Sigmoid colon (tissue), 7 donors: ENCODE data around the gene ARFIP1. TPM values are rescaled to one million over a fixed set of nuclear protein-coding genes. Genes with fewer than 3 reads are reported as not detected.
"Not testable (repeated sequence)": the region's sequence is repeated elsewhere in the genome, so short reads cannot be mapped to it uniquely, and the experiment has no call there.

Experiments used
- DNase-seq: peaks from one replicate; pipeline ENCODE4 v3.0.0-alpha.2; 2019
- H3K27ac ChIP-seq, 4 donors: fragments of 200-600 bp; sonication (generic); one replicate each; pipeline ENCODE4 v1.5.1; 2016 to 2019; ENCODE audit warnings: mild to moderate bottlenecking in 1 of 4
- H3K27me3 ChIP-seq, 3 donors: fragments of 200-600 bp; sonication (generic); one replicate each; pipeline ENCODE4 v1.5.1; 2019; ENCODE audit warnings: mild to moderate bottlenecking in 1 of 3
- H3K36me3 ChIP-seq, 4 donors: fragments of 200-600 bp; sonication (generic); one replicate each; pipeline ENCODE4 v1.5.1; 2016 to 2019
- H3K4me1 ChIP-seq, 4 donors: fragments of 200-600 bp; sonication (generic); one replicate each; pipeline ENCODE4 v1.5.1; 2017 to 2019
- H3K4me3 ChIP-seq, 4 donors: fragments of 200-600 bp; sonication (generic); one replicate each; pipeline ENCODE4 v1.5.1; 2017 to 2019; ENCODE audit warnings: mild to moderate bottlenecking in 2 of 4, moderate library complexity in 1 of 4
- H3K9me3 ChIP-seq, 4 donors: fragments of 200-600 bp in 3 of 4; sonication (generic) in 3 of 4; one replicate each; pipeline versions ENCODE4 v1.5.1 to v1.6.1; 2013 to 2019
- CTCF ChIP-seq, 4 experiments: fragments of 450-650 bp in 3 of 4; fragments of 200-600 bp in 1 of 4; IDR thresholded peaks; one replicate each; pipeline ENCODE4 v1.5.1; 2016 to 2019; ENCODE audit warnings: antibody characterized with exemption in 4 of 4, mild to moderate bottlenecking in 3 of 4, moderate library complexity in 2 of 4
- EP300 ChIP-seq, 4 donors: sonication (generic); formaldehyde crosslinking; IDR thresholded peaks; one replicate each; pipeline ENCODE4 v1.6.1; 2017; ENCODE audit warnings: antibody characterized with exemption in 4 of 4
- POLR2A ChIP-seq, 2 donors: fragments of 450-650 bp; IDR thresholded peaks; one replicate each; pipeline ENCODE4 v1.6.1; 2016; ENCODE audit warnings: antibody characterized with exemption in 2 of 2, mild to moderate bottlenecking in 2 of 2, moderate library complexity in 2 of 2
- POLR2AphosphoS5 ChIP-seq, 4 donors: sonication (generic); formaldehyde crosslinking; IDR thresholded peaks; one replicate each; pipeline ENCODE4 v1.6.1; 2017; ENCODE audit warnings: antibody characterized with exemption in 4 of 4
- WGBS, 2 donors: extraction: QIAGEN DNeasy Blood & Tissue Kit; methylation state at CpG; one replicate each; pipeline ENCODE4 v1.1.7; 2013; 5-methylcytosine and 5-hydroxymethylcytosine counted together
- intact Hi-C: fragments of 100-400 bp; cut with DNase I; formaldehyde crosslinking; loops from one replicate; pipeline ENCODE4 v1.15.1; 2023
- polyA plus RNA-seq, 3 donors: library from polyadenylated mRNA; stranded (reverse); fragments of 200-250 nt; gene quantifications; one replicate each; pipeline ENCODE4 v1.2.3, GENCODE V29; 2013
- total RNA-seq, 4 donors: library from RNA; depleted of rRNA; stranded (reverse); fragments of >200 nt; gene quantifications; one replicate each; pipeline ENCODE4 v1.1.0, GENCODE V29; 2016
- donor health status: healthy with polysubstance abuse.
- donor health status: Bipolar disorder and iron deficiency.
- donor health status: healthy.

ARFIP1 gene
- total and polyA plus RNA-seq, 7 donors: 22.1 to 50.9 (median 33.2) TPM

GRCh38 chr4:152864361-152864760 lies 84.6 kb downstream of the ARFIP1 start:
- Histone ChIP-seq H3K27ac (no peak overlapping the region), H3K4me3 (no peak overlapping the region), H3K4me1 (peaks cover 0 to 2% (median 1%) of the 10 kb centered on the region in 4 donors), H3K9me3 (no peaks in the 10 kb centered on the region), H3K27me3 (no peaks in the 10 kb centered on the region), H3K36me3 (peaks cover 0 to 11% (median 0%) of the 10 kb centered on the region in 4 donors)
- DNase-seq: no peak
- TF ChIP-seq POLR2A (IDR thresholded peaks at IDR 0.05): no peak
- TF ChIP-seq POLR2AphosphoS5 (IDR thresholded peaks at IDR 0.05): no peak
- no peak for TF ChIP-seq CTCF (IDR thresholded peaks at IDR 0.05)
- TF ChIP-seq EP300 (IDR thresholded peaks at IDR 0.05): no peak
- intact Hi-C loops: no loop called here
- WGBS, 2 donors: 94 to 97% methylated on average over 2 of the region's 2 CpGs

- intact Hi-C loops, H3K9me3 ChIP-seq, H3K27me3 ChIP-seq, H3K4me3 ChIP-seq, H3K4me1 ChIP-seq, H3K27ac ChIP-seq, DNase-seq: not testable (repeated sequence)
- 96 to 97% methylated on average over 41 of the region's 44 CpGs for WGBS, 2 donors
- peaks cover 0 to 11% (median 0%) of the 10 kb centered on the region in 4 donors for H3K36me3 ChIP-seq
Measured at GRCh38 chr4:152866432-152866993, 86.8 kb downstream of the ARFIP1 start.

- Histone ChIP-seq H3K4me3 (no peak overlapping the region), H3K27me3 (no peaks in the 10 kb centered on the region), H3K9me3 (no peaks in the 10 kb centered on the region), H3K4me1 (no peaks in the 10 kb centered on the region), H3K36me3 (peaks cover 0 to 22% (median 3%) of the 10 kb centered on the region in 4 donors), H3K27ac (no peak overlapping the region)
- intact Hi-C loops: no loop called here
- no peak for DNase-seq
- TF ChIP-seq POLR2A (IDR thresholded peaks at IDR 0.05) (no peak), CTCF (IDR thresholded peaks at IDR 0.05) (no peak), POLR2AphosphoS5 (IDR thresholded peaks at IDR 0.05) (no peak), EP300 (IDR thresholded peaks at IDR 0.05) (no peak)
- 49 to 77% methylated on average over 2 of the region's 2 CpGs for WGBS, 2 donors
Measured at GRCh38 chr4:152870606-152871005, 90.9 kb downstream of the ARFIP1 start.

- Histone ChIP-seq H3K4me1 (no peaks in the 10 kb centered on the region), H3K9me3 (no peaks in the 10 kb centered on the region), H3K27me3 (no peaks in the 10 kb centered on the region), H3K27ac (no peak overlapping the region), H3K4me3 (no peak overlapping the region), H3K36me3 (peaks cover 0 to 33% (median 5%) of the 10 kb centered on the region in 4 donors)
- no peak for DNase-seq
- TF ChIP-seq CTCF (IDR thresholded peaks at IDR 0.05): no peak
- no peak for TF ChIP-seq EP300 (IDR thresholded peaks at IDR 0.05)
- TF ChIP-seq POLR2AphosphoS5 (IDR thresholded peaks at IDR 0.05): no peak
- intact Hi-C loops: no loop called here
Measured at GRCh38 chr4:152875261-152875660, 95.5 kb downstream of the ARFIP1 start.

- DNase-seq: no peak
- no peaks in the 10 kb centered on the region for H3K27me3 ChIP-seq
- 96 to 100% methylated on average over 1 of the region's 1 CpG for WGBS, 2 donors
- peaks cover 0 to 33% (median 7%) of the 10 kb centered on the region in 4 donors for H3K36me3 ChIP-seq
- H3K9me3 ChIP-seq: no peaks in the 10 kb centered on the region
- H3K4me1 ChIP-seq: no peaks in the 10 kb centered on the region
- TF ChIP-seq POLR2AphosphoS5 (IDR thresholded peaks at IDR 0.05): no peak
- TF ChIP-seq POLR2A (IDR thresholded peaks at IDR 0.05): no peak
- no peak for TF ChIP-seq EP300 (IDR thresholded peaks at IDR 0.05)
- no peak for TF ChIP-seq CTCF (IDR thresholded peaks at IDR 0.05)
- intact Hi-C loops: no loop called here
- H3K27ac ChIP-seq: no peak overlapping the region
- no peak overlapping the region for H3K4me3 ChIP-seq
Measured at GRCh38 chr4:152877868-152878267, 98.1 kb downstream of the ARFIP1 start.
